ENCODE data around the gene PLA2G2C.

GRCh38 chr1:20200966-20201365 lies 14.6 kb upstream of the PLA2G2C start:
- TF ChIP-seq GATA2 (IDR thresholded peaks at IDR 0.05; ENCODE audit: low read depth, low read length) (no peak), GATA3 (IDR thresholded peaks at IDR 0.05; ENCODE audit: low read depth, low read length) (no peak)

All from SH-SY5Y (cell line).